Spleen (tissue), 7 donors: ENCODE results near the gene LRRC56.

Experiments
- POLR2AphosphoS5 ChIP-seq, 3 donors: sonication (generic); formaldehyde crosslinking; IDR thresholded peaks; one replicate each; pipeline ENCODE4 v1.5.1; 2017; ENCODE audit warnings: antibody characterized with exemption in 3 of 3
- TF ChIP-seq, protein P1 (sequence below), 11 experiments: fragments of 200-600 bp in 7 of 11; fragments of 450-650 bp in 4 of 11; sonication (generic) in 4 of 11; IDR thresholded peaks in 8 of 11; conservative IDR thresholded peaks in 3 of 11; 1 replicate in 7 of 11; 2 replicates in 4 of 11; pipeline versions ENCODE4 v1.4.0 to v1.8.0; 2016 to 2021; ENCODE audit warnings: antibody characterized with exemption in 11 of 11, inconsistent platforms in 4 of 11, mild to moderate bottlenecking in 1 of 11
- donor health status: DM: no; HTN: no; CAD: no; lungs with moderate emphysema.
- donor health status: DM: no; HTN: no; CAD: no.
- donor health status: DM: no; HTN: no; CAD: no.

DNA sequence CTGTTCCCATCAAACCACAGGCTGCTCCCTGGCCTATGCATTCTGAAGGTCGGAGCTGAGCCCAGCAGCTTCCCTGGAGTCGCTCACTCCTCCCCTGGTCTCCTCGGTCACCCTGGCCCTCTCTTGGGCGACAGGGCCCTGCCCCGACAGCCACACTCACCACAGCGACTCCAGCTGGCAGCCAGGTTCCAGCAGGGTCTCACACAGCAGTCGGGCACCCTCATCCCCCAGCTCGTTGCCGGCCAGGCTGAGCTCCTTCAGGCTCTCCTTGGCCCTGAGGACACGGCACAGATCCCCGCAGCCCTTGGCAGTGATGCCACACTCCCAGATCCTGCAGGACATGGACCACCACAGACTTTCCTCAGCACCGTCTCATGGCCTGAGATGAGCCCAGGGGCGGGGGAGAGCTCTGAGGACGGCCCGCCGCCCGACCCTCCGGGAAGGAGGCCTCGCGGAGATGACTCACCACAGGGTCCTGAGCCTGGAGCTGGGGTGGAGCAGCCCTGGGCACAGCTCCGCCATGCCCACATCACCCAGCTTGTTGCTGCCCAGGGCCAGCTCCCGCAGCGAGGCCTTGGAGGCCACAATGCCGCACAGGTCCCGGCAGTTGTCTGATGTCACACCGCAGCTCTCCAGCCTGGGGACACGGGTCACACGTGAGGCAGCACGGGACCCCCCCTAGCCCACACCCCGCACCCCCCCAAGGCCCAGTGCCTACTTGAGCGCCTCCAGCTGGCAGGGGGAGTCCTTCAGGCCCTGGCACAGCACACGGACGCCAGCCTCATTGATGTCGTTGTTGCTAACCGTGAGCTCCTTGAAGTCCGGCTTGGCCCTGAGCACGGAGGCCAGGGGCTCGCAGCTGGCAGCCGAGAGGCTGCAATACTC, 38.8 kb upstream of the LRRC56 start:
- TF ChIP-seq, protein P1, sequence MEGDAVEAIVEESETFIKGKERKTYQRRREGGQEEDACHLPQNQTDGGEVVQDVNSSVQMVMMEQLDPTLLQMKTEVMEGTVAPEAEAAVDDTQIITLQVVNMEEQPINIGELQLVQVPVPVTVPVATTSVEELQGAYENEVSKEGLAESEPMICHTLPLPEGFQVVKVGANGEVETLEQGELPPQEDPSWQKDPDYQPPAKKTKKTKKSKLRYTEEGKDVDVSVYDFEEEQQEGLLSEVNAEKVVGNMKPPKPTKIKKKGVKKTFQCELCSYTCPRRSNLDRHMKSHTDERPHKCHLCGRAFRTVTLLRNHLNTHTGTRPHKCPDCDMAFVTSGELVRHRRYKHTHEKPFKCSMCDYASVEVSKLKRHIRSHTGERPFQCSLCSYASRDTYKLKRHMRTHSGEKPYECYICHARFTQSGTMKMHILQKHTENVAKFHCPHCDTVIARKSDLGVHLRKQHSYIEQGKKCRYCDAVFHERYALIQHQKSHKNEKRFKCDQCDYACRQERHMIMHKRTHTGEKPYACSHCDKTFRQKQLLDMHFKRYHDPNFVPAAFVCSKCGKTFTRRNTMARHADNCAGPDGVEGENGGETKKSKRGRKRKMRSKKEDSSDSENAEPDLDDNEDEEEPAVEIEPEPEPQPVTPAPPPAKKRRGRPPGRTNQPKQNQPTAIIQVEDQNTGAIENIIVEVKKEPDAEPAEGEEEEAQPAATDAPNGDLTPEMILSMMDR (IDR thresholded peaks at IDR 0.05 in 8 of 11, conservative IDR thresholded peaks at IDR 0.05 in 3 of 11): no peak
- TF ChIP-seq POLR2AphosphoS5 (IDR thresholded peaks at IDR 0.05): peak in 1 of 3 donors; percentile 40
